Measurements from ENCODE around the gene DRD2. TPM values are rescaled to one million over a fixed set of nuclear protein-coding genes. Genes with fewer than 3 reads are reported as not detected.

Gene DRD2
- total RNA-seq, 2 experiments from 2014 or later: not detected

DNA sequence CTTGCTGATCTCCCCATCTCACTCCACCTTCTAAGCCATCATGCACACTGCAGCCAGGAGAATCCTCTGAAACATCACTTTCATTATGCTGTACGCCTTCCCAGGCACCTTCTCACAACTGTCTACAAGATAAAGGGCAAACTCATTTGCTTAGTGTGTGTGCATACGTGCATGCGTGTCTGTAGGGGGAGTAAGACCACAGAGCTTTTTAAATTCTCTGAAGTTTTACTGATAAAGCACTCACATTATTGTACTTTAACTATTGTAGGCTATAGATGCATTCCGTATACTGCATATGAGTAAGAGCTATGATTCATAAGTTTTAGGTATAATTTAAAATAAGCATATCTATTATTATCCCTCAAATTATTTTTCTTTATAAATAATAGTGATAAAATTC, 102.9 kb downstream of the DRD2 start:
- ChIA-PET POLR2A (no interaction called here), CTCF (no interaction called here)
- H3K9me3 Mint-ChIP-seq: no peaks in the 10 kb centered on the region
- ATAC-seq (no peak), DNase-seq (no peak)
- H3K36me3 Mint-ChIP-seq (ENCODE audit: low read depth): no peaks in the 10 kb centered on the region
- H3K4me3 Mint-ChIP-seq: no peak overlapping the region
- no peak overlapping the region for H3K27ac Mint-ChIP-seq
- intact Hi-C loops (cut with micrococcal nuclease): no loop called here
- no peaks in the 10 kb centered on the region for H3K27me3 Mint-ChIP-seq
- H3K4me1 Mint-ChIP-seq (ENCODE audit: low read depth): no peaks in the 10 kb centered on the region
- TF ChIP-seq, protein P1, sequence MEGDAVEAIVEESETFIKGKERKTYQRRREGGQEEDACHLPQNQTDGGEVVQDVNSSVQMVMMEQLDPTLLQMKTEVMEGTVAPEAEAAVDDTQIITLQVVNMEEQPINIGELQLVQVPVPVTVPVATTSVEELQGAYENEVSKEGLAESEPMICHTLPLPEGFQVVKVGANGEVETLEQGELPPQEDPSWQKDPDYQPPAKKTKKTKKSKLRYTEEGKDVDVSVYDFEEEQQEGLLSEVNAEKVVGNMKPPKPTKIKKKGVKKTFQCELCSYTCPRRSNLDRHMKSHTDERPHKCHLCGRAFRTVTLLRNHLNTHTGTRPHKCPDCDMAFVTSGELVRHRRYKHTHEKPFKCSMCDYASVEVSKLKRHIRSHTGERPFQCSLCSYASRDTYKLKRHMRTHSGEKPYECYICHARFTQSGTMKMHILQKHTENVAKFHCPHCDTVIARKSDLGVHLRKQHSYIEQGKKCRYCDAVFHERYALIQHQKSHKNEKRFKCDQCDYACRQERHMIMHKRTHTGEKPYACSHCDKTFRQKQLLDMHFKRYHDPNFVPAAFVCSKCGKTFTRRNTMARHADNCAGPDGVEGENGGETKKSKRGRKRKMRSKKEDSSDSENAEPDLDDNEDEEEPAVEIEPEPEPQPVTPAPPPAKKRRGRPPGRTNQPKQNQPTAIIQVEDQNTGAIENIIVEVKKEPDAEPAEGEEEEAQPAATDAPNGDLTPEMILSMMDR (IDR thresholded peaks at IDR 0.05): no peak

DNA sequence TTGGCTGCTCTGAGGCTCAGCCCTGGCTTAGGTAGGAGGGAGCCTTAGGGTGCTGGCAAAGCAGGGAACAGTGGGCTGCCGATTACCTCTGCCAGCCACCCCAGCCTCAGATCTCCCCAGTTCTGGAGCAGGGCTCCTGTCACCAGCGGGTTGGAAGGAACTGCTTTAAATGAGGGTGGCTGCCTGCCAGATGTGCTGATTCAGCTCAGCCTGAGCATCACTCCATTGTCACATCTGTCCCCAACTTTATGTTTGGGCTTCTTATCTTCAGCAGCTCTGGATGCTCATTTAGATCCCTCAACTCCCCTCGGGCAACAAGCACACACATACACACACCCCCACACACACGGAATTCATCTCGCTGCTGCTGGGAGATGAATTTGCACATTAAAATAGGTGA, 104.6 kb downstream of the DRD2 start:
- no peak for DNase-seq

DNA sequence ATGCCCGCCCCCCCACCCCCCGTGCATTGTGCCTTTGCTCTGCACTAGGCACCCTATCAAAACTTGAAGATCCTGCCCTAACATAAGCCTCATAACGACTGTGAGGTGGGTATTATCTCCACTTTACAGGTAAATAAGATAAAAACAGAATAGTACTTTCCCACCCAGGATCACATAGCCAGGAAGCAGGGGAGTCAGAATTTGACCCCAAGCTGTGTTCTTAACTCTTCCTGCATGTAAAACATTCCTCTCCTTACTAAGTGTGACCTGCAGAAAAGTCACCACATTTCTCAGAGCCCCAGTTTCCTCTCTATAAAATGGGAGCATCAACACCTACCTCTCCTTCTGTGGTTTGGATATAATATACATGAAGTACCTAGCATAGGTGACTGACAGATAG, 105.8 kb downstream of the DRD2 start:
- Mint-ChIP-seq H3K4me3 (no peak overlapping the region), H3K27ac (no peak overlapping the region), H3K36me3 (ENCODE audit: low read depth) (no peaks in the 10 kb centered on the region), H3K27me3 (no peaks in the 10 kb centered on the region), H3K4me1 (ENCODE audit: low read depth) (peaks cover 14% of the 10 kb centered on the region), H3K9me3 (no peaks in the 10 kb centered on the region)
- ChIA-PET POLR2A (no interaction called here), CTCF (no interaction called here)
- TF ChIP-seq, protein P1 (IDR thresholded peaks at IDR 0.05): no peak
- no peak for ATAC-seq
- intact Hi-C loops (cut with micrococcal nuclease): no loop called here
- no peak for DNase-seq

More for the DNA sequence above, 104.6 kb downstream of the DRD2 start:
- no peaks in the 10 kb centered on the region for H3K36me3 Mint-ChIP-seq (ENCODE audit: low read depth)
- H3K4me1 Mint-ChIP-seq (ENCODE audit: low read depth): peaks cover 10% of the 10 kb centered on the region
- no peaks in the 10 kb centered on the region for H3K27me3 Mint-ChIP-seq
- intact Hi-C loops (cut with micrococcal nuclease): no loop called here
- ATAC-seq: no peak
- no peak overlapping the region for H3K4me3 Mint-ChIP-seq
- H3K27ac Mint-ChIP-seq: no peak overlapping the region
- no peaks in the 10 kb centered on the region for H3K9me3 Mint-ChIP-seq
- TF ChIP-seq, protein P1 (IDR thresholded peaks at IDR 0.05): no peak
- CTCF ChIA-PET: no interaction called here
- POLR2A ChIA-PET: no interaction called here

DNA sequence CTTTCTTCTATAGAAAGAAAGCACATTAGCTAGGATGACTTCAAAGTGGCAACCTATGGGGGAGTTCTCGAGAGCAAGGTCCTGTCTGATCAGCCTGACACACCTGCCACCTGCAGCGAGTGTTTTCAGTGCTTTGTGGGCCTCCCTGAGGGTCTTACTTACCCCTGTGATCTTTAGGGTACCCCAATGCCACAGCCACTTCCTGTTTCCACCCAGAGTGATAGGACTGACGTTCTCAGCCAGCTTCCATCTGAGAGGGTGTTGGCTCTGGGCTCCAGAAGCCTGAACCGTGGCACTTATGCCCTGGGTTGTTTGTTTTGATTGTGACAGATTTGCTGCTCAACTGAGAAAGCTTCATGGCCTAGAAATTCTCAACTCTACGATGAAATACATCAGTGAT, 109.3 kb downstream of the DRD2 start:
- peak overlapping the region; percentile 22 for H3K27ac Mint-ChIP-seq
- H3K4me3 Mint-ChIP-seq: no peak overlapping the region
- peaks cover 20% of the 10 kb centered on the region for H3K4me1 Mint-ChIP-seq (ENCODE audit: low read depth)
- no peaks in the 10 kb centered on the region for H3K9me3 Mint-ChIP-seq
- DNase-seq (peak; percentile 11), ATAC-seq (no peak)
- intact Hi-C loops (cut with micrococcal nuclease): no loop called here
- ChIA-PET POLR2A (no interaction called here), CTCF (no interaction called here)
- H3K27me3 Mint-ChIP-seq: no peaks in the 10 kb centered on the region
- TF ChIP-seq, protein P1 (IDR thresholded peaks at IDR 0.05): no peak
- H3K36me3 Mint-ChIP-seq (ENCODE audit: low read depth): no peaks in the 10 kb centered on the region

DNA sequence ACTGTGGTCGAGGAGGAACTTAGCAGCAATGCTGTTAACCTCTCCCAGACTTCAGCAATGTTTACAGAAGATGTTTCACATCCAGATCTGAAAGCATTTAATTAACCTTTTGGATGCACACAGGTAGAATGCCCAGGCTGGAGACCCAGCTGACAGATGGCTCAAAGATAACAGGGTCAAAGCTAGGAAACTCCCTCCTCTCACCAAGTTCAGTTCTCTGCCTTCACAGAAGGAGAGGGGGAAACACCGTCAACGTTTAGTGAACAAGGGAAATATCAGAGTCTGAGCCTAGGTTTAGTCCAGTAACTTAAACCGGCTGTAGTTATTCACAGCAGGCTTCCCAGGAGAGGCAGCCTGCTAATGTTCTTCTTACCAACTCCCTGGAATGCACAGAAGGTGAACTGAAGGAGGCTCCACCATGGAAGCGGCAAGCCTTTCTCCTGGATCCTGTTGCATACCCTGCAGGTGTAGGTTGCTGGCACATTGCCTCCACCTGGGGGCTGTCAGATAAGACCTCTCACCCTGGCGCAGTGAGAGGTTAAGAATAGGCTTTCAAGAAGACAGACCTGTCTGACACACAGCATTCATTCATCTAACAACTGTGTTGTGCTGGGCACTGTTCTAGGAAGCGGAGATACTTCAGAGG, 111.1 kb downstream of the DRD2 start:
- Mint-ChIP-seq H3K4me1 (ENCODE audit: low read depth) (peaks cover 20% of the 10 kb centered on the region), H3K36me3 (ENCODE audit: low read depth) (no peaks in the 10 kb centered on the region), H3K27ac (no peak overlapping the region), H3K27me3 (no peaks in the 10 kb centered on the region), H3K4me3 (no peak overlapping the region), H3K9me3 (no peaks in the 10 kb centered on the region)
- no peak for ATAC-seq
- CTCF ChIA-PET: no interaction called here
- TF ChIP-seq, protein P1 (IDR thresholded peaks at IDR 0.05): no peak
- intact Hi-C loops (cut with micrococcal nuclease): no loop called here
- DNase-seq: no peak
- POLR2A ChIA-PET: no interaction called here

Measured in activated CD8-positive, alpha-beta T cell treated with anti-CD3 and anti-CD28 coated beads for 36 hours (primary cell).